Measurements from ENCODE around the gene TM9SF1. TPM values are rescaled to one million over a fixed set of nuclear protein-coding genes. Genes with fewer than 3 reads are reported as not detected.

The TM9SF1 gene
- polyA plus RNA-seq, 3 donors = 14.6 to 56.0 (median 51.1) TPM

DNA sequence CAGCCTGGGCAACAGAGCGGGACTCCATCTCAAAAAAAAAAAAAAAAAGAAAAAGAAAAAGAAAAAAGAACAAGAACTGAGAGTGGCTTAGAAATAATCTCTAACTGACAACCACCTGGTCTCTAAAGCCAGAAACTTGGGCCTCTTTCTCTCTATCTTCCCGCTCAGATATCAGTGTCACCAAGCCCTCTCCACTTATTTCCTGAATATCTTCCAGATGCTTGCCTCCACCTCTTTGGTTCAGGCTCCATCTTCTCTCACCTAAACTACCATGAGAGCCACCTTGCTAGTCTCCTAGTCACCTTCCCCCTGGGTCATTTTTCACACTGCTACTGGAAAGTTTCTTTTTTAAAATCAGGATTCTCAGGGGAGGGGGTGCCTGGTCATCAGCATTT, 1.8 kb upstream of the TM9SF1 start:
- Histone ChIP-seq H3K27me3 (ENCODE audit: control insufficient read depth in 2 of 2, insufficient read depth in 2 of 2, low read length in 2 of 2) (no peaks in the 10 kb centered on the region), H3K4me1 (ENCODE audit: control insufficient read depth in 1 of 2, insufficient read depth in 2 of 2, low read length in 2 of 2) (peaks cover 23 to 31% of the 10 kb centered on the region in 2 donors), H3K27ac (ENCODE audit: low read depth in 1 of 2, low read length in 2 of 2) (no peak overlapping the region), H2AFZ (ENCODE audit: insufficient read depth, low read depth, low read length, poor library complexity, severe bottlenecking) (no peak overlapping the region), H3K36me3 (replicated peaks in 1 of 2; ENCODE audit: control insufficient read depth in 1 of 2, insufficient read depth in 2 of 2, low read length in 2 of 2) (peaks cover 14 to 21% of the 10 kb centered on the region in 2 donors), H4K20me1 (ENCODE audit: insufficient read depth, low read length) (no peaks in the 10 kb centered on the region), H3K4me3 (replicated peaks in 1 of 3; ENCODE audit: low read depth in 2 of 3, low read length in 3 of 3) (no peak overlapping the region), H3K79me2 (ENCODE audit: insufficient read depth, low read length) (peaks cover 59% of the 10 kb centered on the region), H3K9ac (ENCODE audit: insufficient read depth, low read length, poor library complexity, severe bottlenecking) (no peak overlapping the region), H3K9me3 (replicated peaks in 1 of 2; ENCODE audit: control insufficient read depth in 1 of 2, insufficient read depth in 1 of 2, low read length in 2 of 2) (peaks cover 0 to 7% of the 10 kb centered on the region in 2 donors), H3K4me2 (replicated peaks; ENCODE audit: extremely low read depth, low read length, poor library complexity, severe bottlenecking) (no peak overlapping the region)
- peaks cover 5 to 12% (median 8%) of the 10 kb centered on the region in 7 donors for H3K9me3 Mint-ChIP-seq
- no peak for DNase-seq
- H3K36me3 Mint-ChIP-seq = peaks cover 33 to 45% of the 10 kb centered on the region in 2 donors
- intact Hi-C loops (cut with micrococcal nuclease) = loop anchor here (5.0 kb wide), 1 partner anchor 35 kb away; the partner anchor contains the start of genes GMPR2 (in 2 of the 2) and NEDD8 (in 2 of the 2)
- WGBS (ENCODE audit: insufficient coverage) = 100% methylated on average over 1 of the region's 2 CpGs
- TF ChIP-seq, protein P1, sequence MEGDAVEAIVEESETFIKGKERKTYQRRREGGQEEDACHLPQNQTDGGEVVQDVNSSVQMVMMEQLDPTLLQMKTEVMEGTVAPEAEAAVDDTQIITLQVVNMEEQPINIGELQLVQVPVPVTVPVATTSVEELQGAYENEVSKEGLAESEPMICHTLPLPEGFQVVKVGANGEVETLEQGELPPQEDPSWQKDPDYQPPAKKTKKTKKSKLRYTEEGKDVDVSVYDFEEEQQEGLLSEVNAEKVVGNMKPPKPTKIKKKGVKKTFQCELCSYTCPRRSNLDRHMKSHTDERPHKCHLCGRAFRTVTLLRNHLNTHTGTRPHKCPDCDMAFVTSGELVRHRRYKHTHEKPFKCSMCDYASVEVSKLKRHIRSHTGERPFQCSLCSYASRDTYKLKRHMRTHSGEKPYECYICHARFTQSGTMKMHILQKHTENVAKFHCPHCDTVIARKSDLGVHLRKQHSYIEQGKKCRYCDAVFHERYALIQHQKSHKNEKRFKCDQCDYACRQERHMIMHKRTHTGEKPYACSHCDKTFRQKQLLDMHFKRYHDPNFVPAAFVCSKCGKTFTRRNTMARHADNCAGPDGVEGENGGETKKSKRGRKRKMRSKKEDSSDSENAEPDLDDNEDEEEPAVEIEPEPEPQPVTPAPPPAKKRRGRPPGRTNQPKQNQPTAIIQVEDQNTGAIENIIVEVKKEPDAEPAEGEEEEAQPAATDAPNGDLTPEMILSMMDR (IDR thresholded peaks at IDR 0.05) = no peak
- H3K27ac Mint-ChIP-seq = peak overlapping the region in 2 of 7 donors; percentile 57 to 85
- H3K27me3 Mint-ChIP-seq (ENCODE audit: low read depth in 3 of 3) = no peaks in the 10 kb centered on the region
- peaks cover 39% of the 10 kb centered on the region for H3K4me1 Mint-ChIP-seq
- H3K4me3 Mint-ChIP-seq = peak overlapping the region in 1 of 2 donors; percentile 95

DNA sequence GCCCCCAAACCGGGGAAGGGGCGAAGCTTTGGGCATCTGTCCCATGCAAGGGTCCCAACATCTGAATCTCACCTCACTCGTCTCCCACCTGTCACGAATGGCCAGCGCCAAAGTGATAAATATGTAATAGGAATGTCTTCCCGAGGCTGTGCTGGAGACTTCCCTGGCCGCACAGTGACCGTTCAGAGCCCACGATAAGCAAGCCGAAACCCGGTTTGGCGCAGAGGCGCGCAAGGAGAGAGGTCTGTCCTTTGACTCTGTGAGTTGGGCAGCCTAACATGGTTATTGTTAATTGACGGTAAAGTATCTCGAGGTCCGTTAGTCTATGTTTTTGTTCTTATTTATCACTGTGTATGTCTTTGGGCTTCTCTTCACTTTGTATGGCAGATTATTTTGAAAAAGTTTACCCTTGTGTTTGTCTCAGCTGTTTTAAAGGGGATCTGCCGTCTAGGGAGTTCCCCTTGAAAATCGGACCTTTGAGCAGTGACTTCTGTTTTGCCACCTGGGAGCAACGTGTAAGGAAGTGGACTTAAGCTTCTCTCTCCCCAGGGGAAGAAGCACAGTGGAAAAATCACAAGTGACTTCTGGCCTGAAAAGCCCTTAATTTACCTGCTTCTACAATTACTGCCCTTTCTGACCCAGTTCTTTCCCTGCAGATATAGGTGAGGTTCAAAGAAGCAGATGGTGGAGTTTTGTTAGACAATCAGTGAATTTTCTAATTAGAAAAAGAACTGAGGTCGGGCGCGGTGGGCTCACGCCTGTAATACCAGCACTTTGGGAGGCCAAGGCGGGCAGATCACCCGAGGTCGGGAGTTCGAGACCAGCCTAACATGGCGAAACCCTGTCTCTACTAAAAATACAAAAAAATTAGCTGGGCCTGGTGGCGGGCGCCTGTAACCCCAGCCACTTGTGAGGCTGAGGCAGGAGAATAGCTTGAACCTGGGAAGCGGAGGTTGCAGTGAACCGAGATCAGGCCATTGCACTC, 1.1 kb upstream of the TM9SF1 start:
- peak overlapping the region; percentile 95 to 97 for H3K4me3 Mint-ChIP-seq
- H2AFZ ChIP-seq (ENCODE audit: insufficient read depth, low read depth, low read length, poor library complexity, severe bottlenecking) = peak overlapping the region; percentile 92
- H3K27ac ChIP-seq (ENCODE audit: low read depth in 1 of 2, low read length in 2 of 2) = peak overlapping the region; percentile 77 to 94
- peaks cover 23 to 31% of the 10 kb centered on the region in 2 donors for H3K4me1 ChIP-seq (ENCODE audit: control insufficient read depth in 1 of 2, insufficient read depth in 2 of 2, low read length in 2 of 2)
- H3K9me3 Mint-ChIP-seq = peaks cover under 1 to 6% (median 4%) of the 10 kb centered on the region in 7 donors
- H3K4me3 ChIP-seq (replicated peaks in 1 of 3; ENCODE audit: low read depth in 2 of 3, low read length in 3 of 3) = peak overlapping the region; percentile 79 to 87 (median 86)
- H3K4me2 ChIP-seq (replicated peaks; ENCODE audit: extremely low read depth, low read length, poor library complexity, severe bottlenecking) = peak overlapping the region; percentile 74
- DNase-seq = peak; percentile 23 to 70 (median 58)
- H3K36me3 ChIP-seq (replicated peaks in 1 of 2; ENCODE audit: control insufficient read depth in 1 of 2, insufficient read depth in 2 of 2, low read length in 2 of 2) = peaks cover 17 to 21% of the 10 kb centered on the region in 2 donors
- peaks cover 42% of the 10 kb centered on the region for H3K4me1 Mint-ChIP-seq
- TF ChIP-seq, protein P1 (IDR thresholded peaks at IDR 0.05) = no peak
- H3K27ac Mint-ChIP-seq = peak overlapping the region; percentile 94 to 97 (median 96)
- intact Hi-C loops (cut with micrococcal nuclease) = loop anchor here (5.0 kb wide), 1 partner anchor 36 kb away; the partner anchor contains the start of genes GMPR2 (in 2 of the 2) and NEDD8 (in 2 of the 2)
- peaks cover 0 to 1% of the 10 kb centered on the region in 2 donors for H3K9me3 ChIP-seq (replicated peaks in 1 of 2; ENCODE audit: control insufficient read depth in 1 of 2, insufficient read depth in 1 of 2, low read length in 2 of 2)
- peaks cover 33 to 45% of the 10 kb centered on the region in 2 donors for H3K36me3 Mint-ChIP-seq
- no peaks in the 10 kb centered on the region for H4K20me1 ChIP-seq (ENCODE audit: insufficient read depth, low read length)
- peak overlapping the region; percentile 97 for H3K9ac ChIP-seq (ENCODE audit: insufficient read depth, low read length, poor library complexity, severe bottlenecking)
- peaks cover 62% of the 10 kb centered on the region for H3K79me2 ChIP-seq (ENCODE audit: insufficient read depth, low read length)
- no peaks in the 10 kb centered on the region for H3K27me3 ChIP-seq (ENCODE audit: control insufficient read depth in 2 of 2, insufficient read depth in 2 of 2, low read length in 2 of 2)
- H3K27me3 Mint-ChIP-seq (ENCODE audit: low read depth in 3 of 3) = no peaks in the 10 kb centered on the region
- 44% methylated on average over 15 of the region's 33 CpGs for WGBS (ENCODE audit: insufficient coverage)

Data from CD14-positive monocyte (primary cell).